Endothelial cell of umbilical vein (primary cell): ENCODE results near the gene REEP1. TPM values are rescaled to one million over a fixed set of nuclear protein-coding genes. Genes with fewer than 3 reads are reported as not detected.

Source experiments
- BruUV-seq: library from RNA; stranded (reverse); fragments of 400-500 nt; replicated peaks from 2 replicates; lab custom pipeline; 2021; lab: Mats Ljungman, UMichigan
- CTCF ChIA-PET: fragments of 300-600, 350-600 bp; sonication (Branson Sonifier 250); formaldehyde crosslinking; loops from one replicate; lab custom pipeline; 2021; ENCODE audit warnings: antibody characterized with exemption, inconsistent platforms; lab: Charles Lee
- POLR2A ChIA-PET: fragments of 300-600, 350-600 bp; sonication (Branson Sonifier 250); formaldehyde crosslinking; loops from one replicate; lab custom pipeline; 2021; ENCODE audit warnings: antibody characterized with exemption, inconsistent platforms; lab: Charles Lee
- DNase-seq: peaks from one replicate; pipeline ENCODE4 v3.0.0-alpha.2; 2011; ENCODE audit warnings: low read depth, low spot score
- FAIRE-seq: peaks from 2 replicates; lab custom pipeline; 2011; peaks lifted over from hg19 to GRCh38; lab: Jason Lieb, UNC
- H2AFZ ChIP-seq: 2 replicates; pipeline ENCODE4 v1.6.0; 2012; ENCODE audit warnings: low read depth, low read length, control low read depth, inconsistent platforms
- H3K27ac ChIP-seq: 2 replicates; pipeline ENCODE4 v1.5.1; 2011; ENCODE audit warnings: low read depth, mild to moderate bottlenecking, control low read depth, low read length, moderate library complexity; ENCODE audit not compliant: insufficient read depth
- H3K27me3 ChIP-seq, 2 experiments: 2 replicates each; pipeline versions ENCODE4 v1.6.0 to v1.6.1; 2011; ENCODE audit warnings: low read length in 2 of 2, mixed read lengths in 1 of 2; ENCODE audit not compliant: control insufficient read depth in 2 of 2, insufficient read depth in 2 of 2
- H3K36me3 ChIP-seq, 2 experiments: 2 replicates in 1 of 2; 3 replicates in 1 of 2; pipeline ENCODE4 v1.5.1; 2011; ENCODE audit warnings: low read length in 2 of 2, mild to moderate bottlenecking in 1 of 2, moderate library complexity in 1 of 2; ENCODE audit not compliant: control insufficient read depth in 2 of 2, insufficient read depth in 2 of 2; ENCODE audit errors: extremely low read depth in 1 of 2
- H3K4me1 ChIP-seq: 3 replicates; pipeline ENCODE4 v1.5.1; 2011; ENCODE audit warnings: mild to moderate bottlenecking, low read length; ENCODE audit not compliant: control insufficient read depth, insufficient read depth; ENCODE audit errors: extremely low read depth
- H3K4me2 ChIP-seq: 2 replicates; pipeline ENCODE4 v1.6.1; 2011; ENCODE audit warnings: low read length, control low read depth, mixed read lengths; ENCODE audit not compliant: insufficient read depth
- H3K4me3 ChIP-seq, 3 experiments: fragments of 200-600 bp in 1 of 3; sonication (generic), shearing (Covaris generic) in 1 of 3; replicated peaks in 1 of 3; 2 replicates each; pipeline ENCODE4 v1.5.1; 2011 to 2016; ENCODE audit warnings: control low read depth in 3 of 3, low read length in 3 of 3, mild to moderate bottlenecking in 2 of 3, inconsistent platforms in 1 of 3, low read depth in 1 of 3, moderate library complexity in 1 of 3; ENCODE audit not compliant: insufficient read depth in 1 of 3
- H3K79me2 ChIP-seq: 2 replicates; pipeline ENCODE4 v1.6.0; 2012; ENCODE audit warnings: low read length, inconsistent platforms; ENCODE audit not compliant: control insufficient read depth, insufficient read depth
- H3K9ac ChIP-seq: replicated peaks from 2 replicates; pipeline ENCODE3; 2011; ENCODE audit warnings: low read length, control low read depth; ENCODE audit not compliant: insufficient read depth; ENCODE audit errors: extremely low read depth
- H3K9me1 ChIP-seq: replicated peaks from 3 replicates; pipeline ENCODE4 v1.6.0; 2011; ENCODE audit warnings: mild to moderate bottlenecking, low read length; ENCODE audit not compliant: control insufficient read depth, insufficient read depth; ENCODE audit errors: extremely low read depth
- H3K9me3 ChIP-seq: replicated peaks from 2 replicates; pipeline ENCODE4 v1.5.1; 2012; ENCODE audit warnings: low read length, inconsistent platforms; ENCODE audit not compliant: control insufficient read depth, insufficient read depth
- H4K20me1 ChIP-seq: replicated peaks from 2 replicates; pipeline ENCODE3; 2011; ENCODE audit warnings: mild to moderate bottlenecking, low read length; ENCODE audit not compliant: control insufficient read depth, insufficient read depth; ENCODE audit errors: extremely low read depth
- EZH2 ChIP-seq: IDR thresholded peaks from 2 replicates; pipeline ENCODE4 v1.6.1; 2012; ENCODE audit warnings: borderline replicate concordance, low read depth, mild to moderate bottlenecking, moderate library complexity, low read length, inconsistent platforms; ENCODE audit not compliant: severe bottlenecking
- FOS ChIP-seq: IDR thresholded peaks from 2 replicates; pipeline ENCODE4 v1.6.1; 2011; ENCODE audit warnings: mild to moderate bottlenecking, low read length, moderate library complexity, borderline replicate concordance; ENCODE audit not compliant: insufficient read depth
- MYC ChIP-seq: IDR thresholded peaks from one replicate; pipeline ENCODE4 v1.6.1; 2011; ENCODE audit warnings: mild to moderate bottlenecking, low read depth, low read length
- POLR2AphosphoS5 ChIP-seq: IDR thresholded peaks from 2 replicates; pipeline ENCODE4 v1.6.1; 2012; ENCODE audit warnings: low read depth, mild to moderate bottlenecking, control low read depth, low read length, moderate library complexity; ENCODE audit not compliant: insufficient read depth
- dilution Hi-C: fragments of 300-500 bp; cut with MboI; formaldehyde crosslinking; loops from one replicate; pipeline ENCODE4 v1.15.0; 2019; ENCODE audit warnings: low sequenced_read_pairs; ENCODE audit not compliant: extremely low pct_ligation_motif_present
- intact Hi-C: fragments of 100-400 bp; cut with micrococcal nuclease; formaldehyde crosslinking; loops from one replicate; pipeline ENCODE4 v1.10.0; 2022
- polyA plus RNA-seq, 4 experiments: library from polyadenylated mRNA; depleted of rRNA in 3 of 4; stranded (reverse) in 3 of 4; unstranded in 1 of 4; fragments of >200 nt; gene quantifications; 2 replicates each; pipeline versions ENCODE4 v1.2.1 to v1.2.3, GENCODE V29; 2011 to 2012; ENCODE audit warnings: missing spikeins in 1 of 4
- total RNA-seq: library from RNA; stranded (reverse); gene quantifications from 2 replicates; pipeline ENCODE4 v1.2.3, GENCODE V29; 2021
- TF ChIP-seq, protein P1 (sequence below): IDR thresholded peaks from 2 replicates; pipeline ENCODE4 v1.6.1; 2011; ENCODE audit not compliant: insufficient read depth, insufficient read length
- TF ChIP-seq, protein P2 (sequence below), 2 donors: IDR thresholded peaks; 1 replicate in 1 of 2; 2 replicates in 1 of 2; pipeline ENCODE4 v1.5.1; 2011; ENCODE audit warnings: low read length in 2 of 2, mild to moderate bottlenecking in 2 of 2, moderate library complexity in 2 of 2, control low read depth in 1 of 2, inconsistent platforms in 1 of 2, low read depth in 1 of 2; ENCODE audit not compliant: insufficient read depth in 1 of 2; ENCODE audit errors: extremely low read depth in 1 of 2

Gene REEP1
- total and polyA plus RNA-seq, 2 donors (not counting 3 experiments of a cell fraction or from before 2014, with no cell fraction given) = 0.11 to 0.53 TPM

DNA sequence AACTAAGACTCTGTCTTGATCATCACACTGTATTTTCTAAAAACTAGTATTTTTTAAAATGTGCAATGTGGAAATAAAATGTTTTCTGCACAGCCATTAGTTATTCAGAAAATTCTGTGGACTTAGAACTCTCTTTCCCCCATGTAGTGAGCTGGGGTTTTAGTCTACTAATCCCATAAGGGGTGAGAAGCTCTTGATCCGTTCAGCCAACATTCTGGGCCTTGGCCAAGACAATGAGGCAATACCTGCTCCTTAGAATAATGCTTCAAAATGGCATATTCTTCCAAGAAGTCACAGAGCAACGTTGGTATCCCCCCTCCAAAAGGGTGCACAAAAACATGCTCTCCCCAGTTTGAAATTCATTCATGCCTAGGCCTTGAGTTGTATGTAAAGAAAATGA is 4.0 kb downstream of the REEP1 start:
- CTCF ChIA-PET = interaction anchor here (0.9 to 1.4 kb wide), 2 partner anchors 92 to 112 kb away, joined by 3 to 5 read pairs; no protein-coding TSS in a partner anchor
- peaks cover 29 to 33% of the 10 kb centered on the region in 2 experiments for H3K27me3 ChIP-seq
- no peaks in the 10 kb centered on the region for H4K20me1 ChIP-seq
- DNase-seq (no peak), FAIRE-seq (no peak)
- TF ChIP-seq POLR2AphosphoS5 = no peak
- TF ChIP-seq MYC = no peak
- TF ChIP-seq, protein P1, sequence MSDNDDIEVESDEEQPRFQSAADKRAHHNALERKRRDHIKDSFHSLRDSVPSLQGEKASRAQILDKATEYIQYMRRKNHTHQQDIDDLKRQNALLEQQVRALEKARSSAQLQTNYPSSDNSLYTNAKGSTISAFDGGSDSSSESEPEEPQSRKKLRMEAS = no peak
- TF ChIP-seq FOS = no peak
- no peak for TF ChIP-seq EZH2
- TF ChIP-seq, protein P2, sequence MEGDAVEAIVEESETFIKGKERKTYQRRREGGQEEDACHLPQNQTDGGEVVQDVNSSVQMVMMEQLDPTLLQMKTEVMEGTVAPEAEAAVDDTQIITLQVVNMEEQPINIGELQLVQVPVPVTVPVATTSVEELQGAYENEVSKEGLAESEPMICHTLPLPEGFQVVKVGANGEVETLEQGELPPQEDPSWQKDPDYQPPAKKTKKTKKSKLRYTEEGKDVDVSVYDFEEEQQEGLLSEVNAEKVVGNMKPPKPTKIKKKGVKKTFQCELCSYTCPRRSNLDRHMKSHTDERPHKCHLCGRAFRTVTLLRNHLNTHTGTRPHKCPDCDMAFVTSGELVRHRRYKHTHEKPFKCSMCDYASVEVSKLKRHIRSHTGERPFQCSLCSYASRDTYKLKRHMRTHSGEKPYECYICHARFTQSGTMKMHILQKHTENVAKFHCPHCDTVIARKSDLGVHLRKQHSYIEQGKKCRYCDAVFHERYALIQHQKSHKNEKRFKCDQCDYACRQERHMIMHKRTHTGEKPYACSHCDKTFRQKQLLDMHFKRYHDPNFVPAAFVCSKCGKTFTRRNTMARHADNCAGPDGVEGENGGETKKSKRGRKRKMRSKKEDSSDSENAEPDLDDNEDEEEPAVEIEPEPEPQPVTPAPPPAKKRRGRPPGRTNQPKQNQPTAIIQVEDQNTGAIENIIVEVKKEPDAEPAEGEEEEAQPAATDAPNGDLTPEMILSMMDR (IDR thresholded peaks at IDR 0.05; ENCODE audit: extremely low read depth in 1 of 2, insufficient read depth in 1 of 2, low read depth in 1 of 2, low read length in 2 of 2) = no peak
- dilution Hi-C loops = no loop called here
- H3K9me3 ChIP-seq = no peaks in the 10 kb centered on the region
- H3K9ac ChIP-seq = no peak overlapping the region
- no peak overlapping the region for H3K4me3 ChIP-seq
- BruUV-seq = no TSS peak
- H3K79me2 ChIP-seq = no peaks in the 10 kb centered on the region
- H3K9me1 ChIP-seq = no peaks in the 10 kb centered on the region
- peaks cover 2% of the 10 kb centered on the region for H3K4me1 ChIP-seq
- POLR2A ChIA-PET = no interaction called here
- H3K36me3 ChIP-seq = no peaks in the 10 kb centered on the region
- no peak overlapping the region for H2AFZ ChIP-seq
- intact Hi-C loops = no loop called here
- H3K27ac ChIP-seq = no peak overlapping the region
- H3K4me2 ChIP-seq = no peak overlapping the region
